AG04450 (cell line): ENCODE results near the gene DST. TPM values are rescaled to one million over a fixed set of nuclear protein-coding genes. Genes with fewer than 3 reads are reported as not detected.

Experiments used
- CTCF ChIA-PET: fragments of 300-600, 350-600 bp; formaldehyde crosslinking; extraction: SDS; loops from one replicate; lab custom pipeline; 2022; ENCODE audit warnings: antibody characterized with exemption, inconsistent platforms; lab: Charles Lee
- POLR2A ChIA-PET: fragments of 350-600 bp; formaldehyde crosslinking; extraction: SDS; loops from one replicate; lab custom pipeline; 2021; ENCODE audit warnings: antibody characterized with exemption, inconsistent platforms; lab: Yijun Ruan, JAX
- DNase-seq: peaks from one replicate; pipeline ENCODE4 v3.0.0-alpha.2; 2011; ENCODE audit warnings: low read depth, low spot score
- H3K27ac ChIP-seq: one replicate; pipeline ENCODE4 v1.5.1; 2012; ENCODE audit warnings: low read depth, low read length, control low read depth
- H3K27me3 ChIP-seq: one replicate; pipeline ENCODE4 v1.6.0; 2012; ENCODE audit warnings: low read length; ENCODE audit not compliant: control insufficient read depth, insufficient read depth
- H3K4me3 ChIP-seq: 2 replicates; pipeline ENCODE4 v1.5.1; 2011; ENCODE audit warnings: mild to moderate bottlenecking, low read depth, low read length, control low read depth
- H3K9me3 ChIP-seq: 2 replicates; pipeline ENCODE4 v1.5.1; 2012; ENCODE audit warnings: low read length; ENCODE audit not compliant: control insufficient read depth, insufficient read depth
- polyA plus RNA-seq: library from polyadenylated mRNA; depleted of rRNA; stranded (reverse); fragments of >200 nt; gene quantifications from 2 replicates; pipeline ENCODE4 v1.2.3, GENCODE V29; 2011
- TF ChIP-seq, protein P1 (sequence below): IDR thresholded peaks from 2 replicates; pipeline ENCODE4 v1.5.1; 2011; ENCODE audit warnings: low read depth, low read length, control low read depth, inconsistent platforms

DST gene
- polyA plus RNA-seq, 1 experiment, result 163 TPM

DNA sequence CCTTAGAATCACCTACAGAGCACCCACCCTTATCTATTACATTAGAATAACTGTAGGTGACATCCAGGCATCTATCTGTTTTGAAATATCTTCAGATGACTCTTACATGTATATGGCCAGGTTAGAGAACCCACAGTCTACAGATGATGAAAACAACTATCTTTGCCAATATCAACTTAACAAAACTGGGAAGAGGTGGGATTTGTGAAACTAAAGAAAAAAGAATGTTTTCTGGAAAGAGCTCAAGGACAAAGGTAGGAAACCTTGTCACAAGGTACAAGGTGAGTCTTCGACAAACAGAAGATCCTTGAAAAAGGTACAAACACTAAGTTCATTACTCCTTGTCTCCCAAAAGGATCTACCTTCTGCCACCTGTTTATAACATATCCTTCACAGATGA lies 47.0 kb upstream of the DST start:
- TF ChIP-seq, protein P1, sequence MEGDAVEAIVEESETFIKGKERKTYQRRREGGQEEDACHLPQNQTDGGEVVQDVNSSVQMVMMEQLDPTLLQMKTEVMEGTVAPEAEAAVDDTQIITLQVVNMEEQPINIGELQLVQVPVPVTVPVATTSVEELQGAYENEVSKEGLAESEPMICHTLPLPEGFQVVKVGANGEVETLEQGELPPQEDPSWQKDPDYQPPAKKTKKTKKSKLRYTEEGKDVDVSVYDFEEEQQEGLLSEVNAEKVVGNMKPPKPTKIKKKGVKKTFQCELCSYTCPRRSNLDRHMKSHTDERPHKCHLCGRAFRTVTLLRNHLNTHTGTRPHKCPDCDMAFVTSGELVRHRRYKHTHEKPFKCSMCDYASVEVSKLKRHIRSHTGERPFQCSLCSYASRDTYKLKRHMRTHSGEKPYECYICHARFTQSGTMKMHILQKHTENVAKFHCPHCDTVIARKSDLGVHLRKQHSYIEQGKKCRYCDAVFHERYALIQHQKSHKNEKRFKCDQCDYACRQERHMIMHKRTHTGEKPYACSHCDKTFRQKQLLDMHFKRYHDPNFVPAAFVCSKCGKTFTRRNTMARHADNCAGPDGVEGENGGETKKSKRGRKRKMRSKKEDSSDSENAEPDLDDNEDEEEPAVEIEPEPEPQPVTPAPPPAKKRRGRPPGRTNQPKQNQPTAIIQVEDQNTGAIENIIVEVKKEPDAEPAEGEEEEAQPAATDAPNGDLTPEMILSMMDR, result no peak
- no peaks in the 10 kb centered on the region for H3K9me3 ChIP-seq
- no peak for DNase-seq
- H3K4me3 ChIP-seq, result no peak overlapping the region
- ChIA-PET CTCF (interaction anchor here (1.5 to 6.3 kb wide), 5 partner anchors 10 to 213 kb away, joined by 5 to 37 read pairs (median 10); no protein-coding TSS in a partner anchor), POLR2A (interaction anchor here (1.1 kb wide), 1 partner anchor 47 kb away, joined by 3 read pairs; the partner anchor contains the start of gene DST)
- H3K27me3 ChIP-seq, result no peaks in the 10 kb centered on the region
- no peak overlapping the region for H3K27ac ChIP-seq

DNA sequence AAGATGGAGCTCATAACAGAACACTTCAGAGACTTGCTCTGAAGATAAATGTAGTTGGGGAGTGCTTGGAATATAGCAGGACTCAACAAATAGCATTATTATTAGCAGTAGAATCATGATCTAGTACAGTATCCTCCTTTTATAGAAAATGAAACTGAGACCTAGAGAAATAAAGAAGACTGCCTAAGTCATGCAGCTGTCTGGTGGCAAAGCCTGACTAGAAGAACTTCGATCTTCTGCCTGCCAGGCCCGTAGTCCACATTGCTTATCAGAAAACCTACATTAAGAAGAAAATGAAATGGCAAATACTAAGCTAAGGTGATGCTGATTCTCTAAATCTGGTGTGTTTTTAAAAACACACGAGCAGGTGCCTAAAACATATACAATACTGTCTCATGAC lies 46.4 kb upstream of the DST start:
- DNase-seq, result no peak
- TF ChIP-seq, protein P1, result no peak
- Histone ChIP-seq H3K27ac (no peak overlapping the region), H3K27me3 (no peaks in the 10 kb centered on the region), H3K9me3 (no peaks in the 10 kb centered on the region), H3K4me3 (no peak overlapping the region)
- ChIA-PET POLR2A (no interaction called here), CTCF (interaction anchor here (1.7 to 6.3 kb wide), 3 partner anchors 11 to 162 kb away, joined by 7 to 37 read pairs (median 10); no protein-coding TSS in a partner anchor)

DNA sequence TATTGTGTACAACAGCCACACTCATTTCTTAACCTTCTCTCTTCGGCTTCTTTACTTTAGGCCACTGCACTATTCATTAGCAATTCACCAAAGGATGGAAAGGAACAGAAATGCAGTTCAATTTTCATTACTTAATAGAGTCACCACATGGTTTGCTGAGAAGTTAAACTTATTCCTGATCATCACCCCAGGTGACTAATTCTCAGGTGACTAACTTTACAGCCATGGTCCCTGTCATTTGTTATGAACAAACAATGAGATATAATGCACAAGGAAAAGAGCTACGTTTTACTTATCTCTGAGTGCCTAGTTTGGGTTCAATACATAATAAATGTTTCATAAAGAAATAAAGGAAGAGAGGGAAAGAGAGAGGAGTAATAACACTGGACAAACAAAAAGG lies 45.8 kb upstream of the DST start:
- H3K27me3 ChIP-seq, result no peaks in the 10 kb centered on the region
- ChIA-PET POLR2A (no interaction called here), CTCF (interaction anchor here (0.6 to 6.3 kb wide), 6 partner anchors 11 to 163 kb away, joined by 3 to 37 read pairs (median 6); no protein-coding TSS in a partner anchor)
- H3K4me3 ChIP-seq, result no peak overlapping the region
- TF ChIP-seq, protein P1, result no peak
- no peak for DNase-seq
- H3K9me3 ChIP-seq, result no peaks in the 10 kb centered on the region
- H3K27ac ChIP-seq, result no peak overlapping the region

DNA sequence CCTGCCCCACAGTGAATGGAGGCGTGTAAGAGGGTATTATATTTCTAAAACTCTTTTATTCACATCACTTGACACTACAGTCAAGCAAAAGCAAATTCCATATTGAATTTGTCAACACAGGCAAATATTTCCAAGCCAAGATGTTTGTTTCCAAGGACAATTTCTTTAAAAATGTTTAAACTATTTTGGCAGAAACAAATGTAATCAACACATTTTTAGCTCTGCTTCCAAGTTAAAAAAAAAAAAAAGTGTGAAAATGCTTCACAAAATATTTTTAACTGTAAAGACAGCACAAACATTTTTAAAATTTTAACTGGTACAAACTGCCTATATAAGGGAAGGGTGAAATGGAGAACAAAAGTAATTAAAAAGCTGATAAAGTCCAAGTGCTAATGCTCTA lies 44.9 kb upstream of the DST start:
- Histone ChIP-seq H3K4me3 (no peak overlapping the region), H3K27ac (no peak overlapping the region), H3K27me3 (no peaks in the 10 kb centered on the region), H3K9me3 (no peaks in the 10 kb centered on the region)
- CTCF ChIA-PET, result interaction anchor here (0.6 to 6.3 kb wide), 6 partner anchors 22 to 215 kb away, joined by 3 to 37 read pairs (median 4); no protein-coding TSS in a partner anchor
- TF ChIP-seq, protein P1, result no peak
- POLR2A ChIA-PET, result no interaction called here
- no peak for DNase-seq

DNA sequence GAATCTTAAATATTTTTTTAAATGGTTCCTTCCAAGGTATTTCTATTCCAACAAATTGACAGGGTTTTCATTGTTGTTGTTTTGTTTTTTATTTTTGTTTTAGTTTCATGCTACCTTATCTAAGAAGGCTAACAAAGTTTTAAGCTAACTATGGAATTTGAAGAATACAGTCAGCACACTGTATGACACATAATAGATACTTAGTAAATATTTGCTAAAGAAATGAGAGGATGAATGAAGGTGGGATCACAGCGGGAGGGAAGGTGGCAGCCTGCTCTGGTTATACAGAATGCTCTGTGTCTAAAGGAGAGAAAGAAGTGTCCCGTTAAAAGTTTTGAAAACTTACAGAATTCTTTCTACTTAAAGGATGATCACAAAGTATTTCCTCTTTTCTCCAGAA lies 43.7 kb upstream of the DST start:
- Histone ChIP-seq H3K27me3 (no peaks in the 10 kb centered on the region), H3K9me3 (no peaks in the 10 kb centered on the region), H3K4me3 (no peak overlapping the region), H3K27ac (no peak overlapping the region)
- ChIA-PET POLR2A (no interaction called here), CTCF (no interaction called here)
- TF ChIP-seq, protein P1, result no peak
- DNase-seq, result no peak
